ENCODE data around the gene RBM38.

Gene RBM38

GRCh38 chr20:57387463-57387862 is 3.7 kb upstream of the RBM38 start:
- Mint-ChIP-seq H3K4me3 (no peak overlapping the region), H3K4me1 (peaks cover 12% of the 10 kb centered on the region), H3K36me3 (ENCODE audit: low read depth) (peaks cover 7% of the 10 kb centered on the region), H3K9me3 (no peaks in the 10 kb centered on the region), H3K27ac (peak overlapping the region in 1 of 3 experiments; percentile 89), H3K27me3 (ENCODE audit: low read depth) (peaks cover 4% of the 10 kb centered on the region)
- TF ChIP-seq CTCF (IDR thresholded peaks at IDR 0.05; ENCODE audit: unreplicated experiment in 3 of 3), result no peak

- H3K27ac Mint-ChIP-seq, result peak overlapping the region in 2 of 3 experiments; percentile 82 to 89
- H3K9me3 Mint-ChIP-seq, result no peaks in the 10 kb centered on the region
- peaks cover 6% of the 10 kb centered on the region for H3K27me3 Mint-ChIP-seq (ENCODE audit: low read depth)
- peaks cover 13% of the 10 kb centered on the region for H3K4me1 Mint-ChIP-seq
- no peak for TF ChIP-seq CTCF (IDR thresholded peaks at IDR 0.05; ENCODE audit: unreplicated experiment in 3 of 3)
- H3K36me3 Mint-ChIP-seq (ENCODE audit: low read depth), result peaks cover 7% of the 10 kb centered on the region
- peak overlapping the region in 1 of 3 experiments; percentile 75 for H3K4me3 Mint-ChIP-seq
Measured at GRCh38 chr20:57387945-57388371, 3.2 kb upstream of the RBM38 start.

- H3K4me3 Mint-ChIP-seq, result peak overlapping the region; percentile 75 to 82 (median 81)
- peaks cover 13% of the 10 kb centered on the region for H3K27me3 Mint-ChIP-seq (ENCODE audit: low read depth)
- peaks cover 25% of the 10 kb centered on the region for H3K4me1 Mint-ChIP-seq
- no peaks in the 10 kb centered on the region for H3K9me3 Mint-ChIP-seq
- H3K27ac Mint-ChIP-seq, result peak overlapping the region; percentile 64 to 96 (median 96)
- H3K36me3 Mint-ChIP-seq (ENCODE audit: low read depth), result peaks cover 15% of the 10 kb centered on the region
- no peak for TF ChIP-seq CTCF (IDR thresholded peaks at IDR 0.05; ENCODE audit: unreplicated experiment in 3 of 3)
Measured at GRCh38 chr20:57388953-57389694, 2.1 kb upstream of the RBM38 start.

GRCh38 chr20:57389695-57390603 is 1.2 kb upstream of the RBM38 start:
- peaks cover 32% of the 10 kb centered on the region for H3K4me1 Mint-ChIP-seq
- peaks cover 13% of the 10 kb centered on the region for H3K27me3 Mint-ChIP-seq (ENCODE audit: low read depth)
- peaks cover 10% of the 10 kb centered on the region for H3K36me3 Mint-ChIP-seq (ENCODE audit: low read depth)
- TF ChIP-seq CTCF (IDR thresholded peaks at IDR 0.05; ENCODE audit: unreplicated experiment in 3 of 3), result no peak
- no peaks in the 10 kb centered on the region for H3K9me3 Mint-ChIP-seq
- peak overlapping the region; percentile 77 to 96 (median 96) for H3K27ac Mint-ChIP-seq
- peak overlapping the region; percentile 65 to 87 (median 81) for H3K4me3 Mint-ChIP-seq

GRCh38 chr20:57391439-57392301 is 474 bp downstream of the RBM38 start:
- Mint-ChIP-seq H3K27me3 (ENCODE audit: low read depth) (peaks cover 9% of the 10 kb centered on the region), H3K4me3 (peak overlapping the region; percentile 86 to 95 (median 93)), H3K9me3 (no peaks in the 10 kb centered on the region), H3K36me3 (ENCODE audit: low read depth) (peaks cover 16% of the 10 kb centered on the region), H3K4me1 (peaks cover 43% of the 10 kb centered on the region), H3K27ac (peak overlapping the region; percentile 67 to 87 (median 68))
- no peak for TF ChIP-seq CTCF (IDR thresholded peaks at IDR 0.05; ENCODE audit: unreplicated experiment in 3 of 3)
